Daoy (cell line): ENCODE measurements around the gene ILF3. TPM values are rescaled to one million over a fixed set of nuclear protein-coding genes. Genes with fewer than 3 reads are reported as not detected.
"Not testable (repeated sequence)": the region's sequence is repeated elsewhere in the genome, so short reads cannot be mapped to it uniquely, and the experiment has no call there.

Source experiments
- DNase-seq: peaks from one replicate; pipeline ENCODE4 v3.0.0-alpha.2; 2015; ENCODE audit warnings: low read depth
- total RNA-seq: library from RNA; depleted of rRNA; stranded (reverse); fragments of >200 nt; shearing (Covaris generic); gene quantifications from 2 replicates; pipeline ENCODE4 v1.2.3, GENCODE V29; 2014

ILF3 gene
- total RNA-seq, 1 experiment from 2014 or later, result 195 TPM

DNA sequence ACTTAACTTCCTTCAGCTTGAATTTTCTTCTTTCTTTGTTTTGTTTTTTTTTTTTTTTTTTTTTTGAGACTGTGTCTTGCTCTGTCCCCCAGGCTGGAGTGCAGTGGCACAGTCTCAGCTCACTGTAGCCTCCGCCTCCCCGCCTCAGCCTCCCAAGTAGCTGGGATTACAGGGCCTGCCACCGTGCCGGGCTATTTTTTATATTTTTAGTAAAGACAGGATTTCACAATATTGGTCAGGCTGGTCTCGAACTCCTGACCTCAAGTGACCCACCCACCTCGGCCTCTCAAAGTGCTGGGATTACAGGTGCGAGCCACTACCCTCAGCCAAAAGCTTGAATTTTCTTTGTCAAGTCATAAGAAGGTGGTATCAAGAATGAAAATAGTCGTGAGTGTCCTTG lies 21.1 kb downstream of the ILF3 start:
- not testable (repeated sequence) for DNase-seq

- no peak for DNase-seq
Observed at GRCh38 chr19:10677751-10678150, 23.6 kb downstream of the ILF3 start.

DNA sequence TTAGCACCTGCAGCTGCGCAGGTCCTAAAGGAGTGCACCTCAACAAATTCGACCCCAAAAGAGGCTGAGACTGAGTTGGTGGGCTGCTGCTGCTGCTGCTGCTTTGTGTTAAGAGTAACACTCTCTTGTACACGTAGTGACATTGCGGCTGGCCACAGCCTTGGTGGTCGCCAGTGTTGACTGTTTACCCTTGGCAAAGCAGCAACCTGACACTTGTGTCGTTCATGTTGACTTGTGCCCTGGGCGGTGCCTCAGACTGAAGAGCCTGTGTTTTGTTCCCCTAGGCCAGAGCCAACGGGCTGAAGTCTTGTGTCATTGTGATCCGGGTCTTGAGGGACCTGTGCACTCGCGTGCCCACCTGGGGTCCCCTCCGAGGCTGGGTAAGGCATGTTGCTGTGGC lies 24.7 kb downstream of the ILF3 start:
- no peak for DNase-seq

GRCh38 chr19:10679743-10680142 lies 25.6 kb downstream of the ILF3 start:
- no peak for DNase-seq

- no peak for DNase-seq
Observed at GRCh38 chr19:10680545-10681135, 26.5 kb downstream of the ILF3 start.

DNA sequence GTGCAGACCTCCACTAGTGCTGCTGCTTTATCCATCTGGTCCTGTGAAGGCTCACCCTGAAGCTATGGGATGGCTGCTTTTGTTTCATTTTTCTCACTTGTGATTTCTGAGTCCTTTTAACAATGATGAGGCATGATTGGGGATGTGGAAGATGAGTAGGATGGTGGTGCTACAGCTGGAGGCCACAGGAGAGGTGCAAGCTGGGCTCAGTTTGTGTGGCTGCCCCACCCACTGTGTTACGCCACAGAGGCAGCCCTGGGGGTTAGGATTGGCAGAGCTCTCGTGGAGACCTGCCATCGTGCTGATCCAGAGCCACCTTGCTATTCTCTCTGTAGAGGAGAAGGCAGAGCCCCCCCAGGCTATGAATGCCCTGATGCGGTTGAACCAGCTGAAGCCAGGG lies 27.5 kb downstream of the ILF3 start:
- no peak for DNase-seq

DNA sequence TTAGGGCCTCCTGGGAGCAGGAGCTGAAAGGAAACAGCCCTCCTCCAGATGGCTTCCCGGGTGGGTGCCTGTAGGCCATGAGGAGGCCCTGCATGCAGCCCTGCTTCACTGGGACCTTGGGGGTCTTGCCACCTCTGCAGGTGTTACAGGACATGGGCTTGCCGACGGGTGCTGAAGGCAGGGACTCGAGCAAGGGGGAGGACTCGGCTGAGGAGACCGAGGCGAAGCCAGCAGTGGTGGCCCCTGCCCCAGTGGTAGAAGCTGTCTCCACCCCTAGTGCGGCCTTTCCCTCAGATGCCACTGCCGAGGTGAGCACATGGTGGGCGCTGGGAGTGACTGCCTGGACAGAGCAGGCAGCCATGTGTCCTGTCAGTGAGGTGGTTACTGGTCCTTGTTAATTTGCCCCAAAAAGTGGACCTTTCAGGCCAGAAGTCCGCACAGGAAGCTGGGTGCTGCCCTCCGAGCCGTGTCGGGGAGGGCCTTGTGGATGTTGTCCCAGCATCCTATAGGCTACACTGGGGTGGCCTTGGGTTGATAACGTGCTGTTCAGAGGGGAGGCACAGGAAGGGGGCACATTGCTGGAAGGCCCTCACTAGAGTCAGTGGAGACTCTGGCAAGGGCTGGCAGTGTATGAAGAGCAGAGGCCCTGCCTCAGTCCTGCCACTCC lies 28.4 kb downstream of the ILF3 start:
- no peak for DNase-seq

GRCh38 chr19:10683064-10683426 lies 28.9 kb downstream of the ILF3 start:
- DNase-seq, result no peak

GRCh38 chr19:10683582-10683981 lies 29.4 kb downstream of the ILF3 start:
- no peak for DNase-seq

- no peak for DNase-seq
Observed at GRCh38 chr19:10685210-10685609, 31.1 kb downstream of the ILF3 start.

DNA sequence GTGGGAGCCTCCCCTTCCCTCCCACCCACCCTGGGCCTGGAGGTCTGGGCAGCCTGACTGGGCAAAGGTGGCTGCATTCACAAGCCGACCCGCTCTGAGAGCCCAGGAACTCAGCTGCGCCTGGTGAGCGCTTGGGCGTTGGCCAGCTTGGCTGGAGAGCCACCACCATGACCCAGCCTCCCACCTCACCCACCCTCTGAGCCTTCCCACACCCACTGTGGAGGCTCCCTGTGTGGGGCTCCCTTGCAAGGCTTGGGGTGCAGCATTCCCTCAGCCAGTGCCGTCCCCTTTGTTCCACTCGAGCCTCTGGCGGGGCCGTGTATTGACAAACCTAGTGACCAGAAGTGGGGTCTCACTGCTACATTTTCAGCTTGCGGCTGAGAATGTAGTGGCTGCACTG lies 32.0 kb downstream of the ILF3 start:
- DNase-seq, result no peak

- no peak for DNase-seq
Observed at GRCh38 chr19:10686661-10687517, 32.7 kb downstream of the ILF3 start.

GRCh38 chr19:10687518-10688288 lies 33.6 kb downstream of the ILF3 start:
- DNase-seq, result no peak

DNA sequence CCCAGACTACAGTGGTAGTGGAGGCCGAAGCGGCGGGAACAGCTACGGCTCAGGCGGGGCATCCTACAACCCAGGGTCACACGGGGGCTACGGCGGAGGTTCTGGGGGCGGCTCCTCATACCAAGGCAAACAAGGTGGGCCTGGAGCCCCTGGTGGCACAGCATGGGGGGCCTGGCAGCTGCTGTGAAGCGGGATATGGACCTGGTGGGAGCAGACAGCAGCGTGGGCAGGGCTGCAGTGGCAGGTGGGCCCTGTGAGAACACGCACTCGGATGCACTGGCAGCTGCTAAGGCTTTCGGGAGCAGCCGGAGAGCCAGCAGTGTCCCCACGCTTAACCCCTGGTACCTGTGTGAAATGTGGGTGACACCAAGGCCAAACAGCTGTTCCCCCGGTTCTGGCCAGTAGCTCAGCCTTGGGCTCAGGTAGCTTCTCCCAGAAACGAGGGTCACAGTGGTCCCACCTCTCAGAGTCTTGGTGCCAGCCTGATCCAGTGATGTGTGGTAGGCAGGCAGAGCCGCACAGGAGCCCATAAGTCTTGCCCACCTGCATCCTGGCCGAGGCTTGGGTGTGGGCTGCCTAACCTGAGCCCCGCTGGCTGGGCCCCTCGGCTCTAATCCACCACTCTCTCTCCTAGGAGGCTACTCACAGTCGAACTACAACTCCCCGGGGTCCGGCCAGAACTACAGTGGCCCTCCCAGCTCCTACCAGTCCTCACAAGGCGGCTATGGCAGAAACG lies 34.6 kb downstream of the ILF3 start:
- no peak for DNase-seq

GRCh38 chr19:10690341-10690781 lies 36.2 kb downstream of the ILF3 start:
- no peak for DNase-seq

GRCh38 chr19:10691178-10691881 lies 37.2 kb downstream of the ILF3 start:
- DNase-seq, result no peak

- no peak for DNase-seq
Observed at GRCh38 chr19:10691883-10692282, 37.7 kb downstream of the ILF3 start.

DNA sequence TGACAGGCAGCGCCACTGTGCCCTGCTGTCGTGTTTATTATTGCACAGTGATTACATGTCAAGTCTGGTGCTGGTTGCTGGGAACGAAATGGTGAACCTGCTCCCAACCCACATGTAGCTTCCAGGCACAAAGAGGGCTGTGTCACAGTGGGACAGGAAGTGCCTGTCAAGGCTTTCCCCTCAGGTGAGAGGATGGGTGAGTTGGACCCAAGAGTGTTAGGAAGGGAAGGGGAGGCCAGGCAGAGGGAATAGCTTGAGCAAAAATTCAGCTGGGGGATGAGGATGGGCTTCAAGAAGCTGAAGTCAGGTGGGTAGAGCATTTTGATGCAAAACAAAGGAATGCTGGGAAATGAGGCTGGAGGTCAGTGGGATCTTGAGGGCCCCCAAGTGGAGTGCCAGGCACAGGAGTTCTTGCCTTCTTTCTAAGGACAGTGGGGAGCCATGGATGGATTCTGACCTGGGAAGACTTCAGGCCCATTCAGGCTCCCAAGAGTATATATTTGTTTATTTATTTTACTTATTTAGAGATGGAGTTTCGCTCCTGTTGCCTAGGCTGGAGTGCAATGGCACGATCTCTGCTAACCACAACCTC lies 38.6 kb downstream of the ILF3 start:
- no peak for DNase-seq

- no peak for DNase-seq
Observed at GRCh38 chr19:10694706-10695307, 40.7 kb downstream of the ILF3 start.
